ENCODE measurements around the gene SOX14.

Gene SOX14

DNA sequence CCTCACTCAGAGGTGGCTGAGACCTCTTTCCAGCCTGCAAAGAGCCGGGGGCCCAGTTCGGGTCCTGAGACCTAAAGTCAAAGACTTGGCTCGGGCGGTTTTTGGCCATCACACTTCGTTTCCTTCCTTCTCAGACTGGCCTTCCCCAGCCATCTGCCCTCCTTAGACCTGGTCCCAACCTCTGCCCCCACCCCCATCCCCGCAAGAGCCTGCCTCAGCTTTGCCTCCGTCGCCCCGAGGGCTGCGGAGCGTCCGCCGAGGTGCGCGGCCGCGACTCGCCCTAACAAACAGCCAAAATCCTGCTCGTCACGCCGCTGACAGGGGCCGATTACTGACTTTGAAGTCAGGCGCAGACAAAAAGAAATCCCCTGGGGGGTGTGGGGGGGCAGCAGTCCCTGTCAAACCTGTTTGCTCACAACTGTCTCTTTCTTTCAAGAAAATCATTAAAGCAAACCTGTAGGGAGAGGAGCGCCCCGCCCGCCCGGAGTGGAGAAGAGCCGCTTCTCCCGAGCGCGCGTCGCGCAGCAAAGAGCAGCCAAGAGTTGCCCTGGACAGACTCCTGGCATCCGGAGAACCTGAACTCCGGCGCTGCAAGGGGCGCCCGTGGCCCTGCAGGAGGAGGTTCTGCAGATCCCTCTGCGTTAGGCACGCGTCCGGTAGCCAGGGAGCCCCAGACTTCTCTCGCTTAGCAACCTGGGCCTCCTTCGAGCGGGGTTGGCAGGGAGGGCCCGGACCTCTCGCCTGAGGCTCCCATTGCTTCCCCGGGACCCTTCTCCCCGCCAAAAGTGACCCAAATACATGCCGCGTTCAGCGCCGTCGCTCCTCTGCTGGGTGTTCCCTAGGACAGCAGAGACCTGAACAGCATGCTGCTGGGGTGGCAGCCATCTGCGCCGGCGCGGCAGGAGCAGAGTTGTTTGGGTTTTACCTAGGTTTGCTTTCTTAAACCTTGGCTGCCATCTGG lies 4.5 kb downstream of the SOX14 start:
- DNase-seq (ENCODE audit: low read depth): no peak

DNA sequence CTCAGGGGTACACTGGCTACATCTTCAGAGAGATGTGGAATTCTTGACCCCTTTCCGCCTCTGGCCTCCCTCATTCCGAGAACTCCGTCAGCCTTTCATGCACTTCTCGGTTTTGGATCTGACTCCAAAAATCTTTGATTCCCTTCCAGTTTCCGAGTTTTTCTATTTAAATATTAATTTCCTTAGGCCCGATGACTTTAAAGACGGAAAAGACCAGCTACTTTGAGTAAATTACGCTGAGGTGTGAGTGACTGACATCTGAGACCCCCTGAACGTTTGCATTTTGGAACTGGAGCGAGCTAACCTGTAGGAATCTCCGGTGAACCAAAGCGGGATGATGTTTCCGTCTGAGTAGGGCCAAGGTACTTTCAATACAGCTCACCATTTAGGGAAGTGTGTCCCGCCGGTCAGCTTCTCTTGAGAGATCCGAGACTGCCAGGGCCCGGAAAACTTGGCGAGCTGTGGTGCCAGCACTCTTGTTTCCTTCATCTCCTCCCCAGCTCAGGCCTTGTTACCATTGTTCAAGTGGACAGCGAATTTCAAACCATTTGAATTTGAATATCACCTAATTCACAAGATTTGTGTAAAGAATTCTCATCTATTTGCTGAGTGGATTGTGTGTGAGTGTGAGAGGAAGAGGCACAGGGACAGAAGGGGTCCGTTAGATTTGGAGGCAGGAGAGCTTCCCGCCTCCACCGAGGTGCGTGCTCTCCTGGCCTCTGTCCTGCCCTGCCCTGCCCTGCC lies 5.4 kb downstream of the SOX14 start:
- DNase-seq (ENCODE audit: low read depth): no peak

DNA sequence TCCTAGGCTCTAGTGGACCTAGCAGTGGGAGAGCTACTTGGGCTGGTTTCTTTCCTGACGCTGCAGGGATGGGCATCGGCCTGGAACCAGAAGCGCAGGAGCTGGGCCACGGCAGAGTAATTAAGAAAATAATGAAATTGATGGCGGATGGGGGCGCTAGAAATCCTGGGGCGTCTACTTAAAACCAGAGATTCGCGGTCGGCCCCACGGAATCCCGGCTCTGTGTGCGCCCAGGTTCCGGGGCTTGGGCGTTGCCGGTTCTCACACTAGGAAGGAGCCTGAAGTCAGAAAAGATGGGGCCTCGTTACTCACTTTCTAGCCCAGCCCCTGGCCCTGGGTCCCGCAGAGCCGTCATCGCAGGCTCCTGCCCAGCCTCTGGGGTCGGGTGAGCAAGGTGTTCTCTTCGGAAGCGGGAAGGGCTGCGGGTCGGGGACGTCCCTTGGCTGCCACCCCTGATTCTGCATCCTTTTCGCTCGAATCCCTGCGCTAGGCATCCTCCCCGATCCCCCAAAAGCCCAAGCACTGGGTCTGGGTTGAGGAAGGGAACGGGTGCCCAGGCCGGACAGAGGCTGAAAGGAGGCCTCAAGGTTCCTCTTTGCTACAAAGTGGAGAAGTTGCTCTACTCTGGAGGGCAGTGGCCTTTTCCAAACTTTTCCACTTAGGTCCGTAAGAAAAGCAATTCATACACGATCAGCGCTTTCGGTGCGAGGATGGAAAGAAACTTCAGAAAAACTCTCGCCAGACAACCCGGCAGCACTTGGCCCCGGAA lies 6.1 kb downstream of the SOX14 start:
- no peak for DNase-seq (ENCODE audit: low read depth)

DNA sequence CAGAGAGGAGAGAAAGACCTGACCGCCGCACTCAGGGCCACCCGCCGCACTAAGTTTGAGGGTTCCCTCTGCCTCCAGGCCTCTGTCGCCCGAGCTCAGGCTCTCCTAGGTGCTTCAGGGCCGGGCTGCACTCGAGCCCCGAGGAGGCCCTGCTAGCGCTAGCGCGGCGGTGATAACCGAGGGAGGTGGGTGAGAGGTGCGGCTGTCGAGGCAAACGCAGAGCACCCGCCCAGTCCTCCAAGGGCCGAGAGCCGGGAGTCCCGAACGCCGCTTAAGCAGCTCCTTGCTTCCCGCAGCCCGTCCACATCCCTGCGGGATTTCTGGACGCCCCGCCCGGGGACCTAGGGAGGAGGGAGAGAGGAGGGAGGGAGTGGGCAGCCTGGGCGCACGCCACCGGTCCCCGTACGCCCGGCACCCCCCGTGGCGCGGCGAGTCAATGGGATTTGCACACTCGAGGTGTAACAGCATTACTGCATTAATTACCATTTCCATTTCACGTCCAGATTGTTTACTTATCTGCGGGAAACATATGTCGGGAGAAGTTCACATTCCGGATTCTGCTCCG lies 6.8 kb downstream of the SOX14 start:
- no peak for DNase-seq (ENCODE audit: low read depth)

DNA sequence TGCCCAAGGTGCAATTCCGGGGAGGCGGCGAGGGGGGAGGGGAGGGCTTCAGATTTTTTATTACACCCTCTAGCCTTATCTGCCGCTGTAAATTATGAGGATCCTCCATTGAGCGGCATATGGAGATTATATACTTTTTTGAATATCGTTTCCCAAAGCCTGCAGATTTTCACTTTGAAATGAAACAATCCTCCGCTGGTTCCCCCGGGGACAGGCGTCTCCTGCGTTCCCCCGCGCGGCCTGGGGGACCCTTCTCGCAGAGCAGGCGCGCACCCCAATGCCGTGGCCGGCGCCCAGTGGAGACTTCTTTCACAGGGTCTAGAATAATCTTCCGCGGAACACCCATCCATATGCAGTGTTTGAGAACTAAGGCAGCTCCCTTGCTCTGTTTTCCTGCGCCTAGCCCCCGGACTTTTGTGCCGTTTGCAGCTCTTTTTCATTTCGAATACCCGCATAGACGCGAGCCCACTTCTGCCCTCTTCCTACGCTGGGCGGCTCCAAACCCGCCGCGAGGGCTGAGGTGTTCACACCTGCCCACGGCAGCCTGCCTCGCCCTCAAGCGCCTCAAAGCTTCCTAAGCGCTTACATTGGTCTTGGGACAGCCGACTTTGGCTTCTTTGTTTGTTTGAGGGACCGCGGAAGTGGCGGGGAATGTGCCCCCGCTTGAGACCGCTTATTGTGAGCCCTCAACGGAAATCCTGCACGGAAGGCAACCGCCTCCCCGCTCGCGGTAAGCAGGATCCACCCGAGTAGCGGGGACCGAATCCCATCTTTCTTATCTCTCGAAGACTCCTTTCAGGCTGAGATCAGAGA lies 7.5 kb downstream of the SOX14 start:
- no peak for DNase-seq (ENCODE audit: low read depth)

DNA sequence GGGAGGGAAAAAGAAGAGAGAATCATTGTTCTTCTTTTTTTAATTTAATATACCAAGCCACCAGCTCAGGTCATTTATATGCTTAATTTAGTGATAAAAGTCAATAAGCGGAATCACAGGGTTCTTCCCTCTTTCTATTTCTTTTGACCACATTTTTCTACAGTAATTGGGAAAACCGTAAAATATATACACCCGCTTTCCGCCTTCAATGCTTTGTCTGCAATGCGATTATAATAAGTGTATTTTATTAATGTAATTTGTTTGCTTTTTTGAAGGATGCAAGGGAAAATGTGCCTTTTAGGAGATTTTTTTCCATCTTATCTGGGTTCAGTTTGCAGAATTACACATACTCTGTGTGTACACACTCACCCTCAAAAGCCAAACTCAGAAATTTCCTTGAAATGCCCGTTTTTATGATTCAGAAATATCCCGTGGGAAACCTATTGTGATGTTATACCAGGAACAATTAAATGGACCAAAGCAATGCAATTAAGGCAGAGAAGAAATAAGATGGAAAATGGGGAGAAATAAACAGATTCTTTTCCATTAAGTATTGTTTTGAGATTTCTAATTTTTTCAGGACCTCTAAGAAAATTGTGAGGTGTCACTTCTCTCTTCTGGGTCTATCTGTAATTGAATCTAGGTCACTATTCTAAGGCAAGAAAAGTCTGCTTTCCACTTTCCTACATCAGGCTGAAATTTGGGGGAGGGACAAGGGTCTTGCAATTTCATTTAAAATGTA lies 8.3 kb downstream of the SOX14 start:
- DNase-seq (ENCODE audit: low read depth): no peak

DNA sequence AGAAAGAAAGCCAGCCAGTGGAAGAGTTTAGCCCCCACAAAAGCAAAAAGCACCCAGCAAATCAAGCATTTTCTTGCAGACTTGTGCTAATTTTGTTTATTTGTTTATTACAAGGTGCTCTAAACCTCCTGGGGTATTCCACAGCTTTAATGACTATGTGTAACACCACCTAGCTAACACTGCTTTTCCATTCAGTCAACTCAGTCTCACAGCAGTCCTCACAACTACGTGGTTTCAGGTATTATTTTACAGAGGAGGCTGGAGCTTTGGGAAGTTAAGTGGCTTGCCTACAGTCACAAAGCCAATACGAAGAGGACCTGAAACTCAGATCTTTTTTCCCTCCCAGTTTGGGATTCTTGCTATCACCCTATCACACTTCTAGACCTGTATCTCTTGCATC lies 14.8 kb downstream of the SOX14 start:
- DNase-seq (ENCODE audit: low read depth): no peak

DNA sequence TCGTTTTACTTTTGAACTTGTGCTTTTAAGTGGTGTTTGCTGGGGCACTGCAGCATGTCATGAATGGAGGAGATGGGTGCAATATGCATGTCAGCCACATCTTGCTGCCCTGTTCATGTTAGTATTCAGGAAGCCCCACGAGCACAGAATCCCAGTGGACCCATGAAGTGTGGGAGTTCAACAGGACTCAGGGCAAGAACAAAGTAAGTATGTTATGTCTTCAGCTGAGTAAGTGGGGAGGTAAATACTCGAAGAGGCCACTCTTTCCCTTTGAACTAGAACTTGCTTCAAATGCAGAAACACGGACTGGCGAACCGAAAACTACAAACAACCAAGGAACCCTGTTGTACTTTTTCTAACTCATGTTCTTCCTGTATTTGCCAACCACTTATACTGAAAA lies 23.4 kb downstream of the SOX14 start:
- no peak for DNase-seq (ENCODE audit: low read depth)

DNA sequence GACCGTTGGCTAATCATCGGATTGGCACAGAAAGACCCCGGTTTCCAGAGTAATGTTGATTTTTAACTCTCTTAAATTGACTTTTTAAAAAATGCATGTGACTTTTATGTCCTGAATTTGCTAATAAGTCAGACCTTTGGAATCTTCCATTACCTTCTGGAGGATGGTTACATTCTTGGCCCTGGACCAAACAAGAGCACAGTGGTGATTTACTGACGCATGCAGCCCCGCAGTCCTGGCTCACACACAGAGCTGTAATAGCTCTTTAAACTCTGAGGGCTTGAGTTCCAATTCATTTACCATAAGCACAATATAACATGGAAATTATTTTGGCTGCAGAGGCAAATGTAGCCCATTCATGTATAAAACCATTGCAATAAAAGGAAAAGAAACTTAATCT lies 25.1 kb downstream of the SOX14 start:
- DNase-seq (ENCODE audit: low read depth): no peak

DNA sequence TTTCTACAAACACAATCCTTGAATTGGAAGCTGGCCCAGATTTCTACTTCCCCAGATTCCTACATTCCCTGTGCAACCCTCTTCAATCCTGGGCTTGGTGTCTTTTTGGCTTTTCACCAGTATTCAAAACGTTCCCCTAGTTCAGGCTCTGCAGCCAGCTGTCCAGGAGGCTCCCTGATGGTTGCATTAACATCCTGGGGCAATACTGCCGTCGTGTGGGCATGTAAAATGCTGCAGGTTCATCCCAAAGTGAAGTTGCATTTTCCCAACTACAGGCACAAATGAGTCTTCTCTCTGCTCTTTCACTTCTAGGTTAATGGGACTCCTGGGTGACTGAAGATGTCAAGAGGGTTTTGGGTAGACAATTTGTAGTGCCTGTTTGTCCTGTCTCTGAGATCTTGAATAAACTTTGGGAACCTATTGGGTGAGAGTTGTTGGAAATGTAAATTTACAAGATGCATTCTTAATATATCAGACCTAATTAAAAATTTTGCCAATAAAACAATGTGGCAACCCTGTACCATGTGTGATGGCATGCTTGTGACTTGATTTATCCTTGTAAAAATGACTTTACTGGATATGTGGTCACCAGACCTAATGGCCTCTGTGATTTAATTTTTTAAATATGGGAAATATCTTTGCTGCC lies 28.6 kb downstream of the SOX14 start:
- no peak for DNase-seq (ENCODE audit: low read depth)

DNA sequence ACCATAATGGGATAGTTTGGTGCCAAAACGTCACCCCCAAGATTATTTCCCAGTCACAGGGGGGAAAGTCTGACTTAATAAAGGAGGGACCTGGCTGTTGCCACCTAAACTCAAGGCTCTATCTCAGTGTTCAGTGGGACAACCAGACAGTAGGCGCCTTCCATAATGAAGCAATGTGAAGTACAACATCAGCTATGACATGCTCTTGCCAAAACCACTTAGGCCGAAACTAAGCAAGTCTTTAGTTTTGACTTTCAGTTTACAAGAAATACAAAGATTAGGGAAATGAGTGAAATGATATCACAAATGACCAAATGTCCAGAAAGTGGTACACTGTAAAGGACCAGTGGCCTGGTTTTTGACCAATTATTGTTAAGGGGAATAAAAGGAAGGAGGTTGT lies 32.9 kb downstream of the SOX14 start:
- DNase-seq (ENCODE audit: low read depth): no peak

DNA sequence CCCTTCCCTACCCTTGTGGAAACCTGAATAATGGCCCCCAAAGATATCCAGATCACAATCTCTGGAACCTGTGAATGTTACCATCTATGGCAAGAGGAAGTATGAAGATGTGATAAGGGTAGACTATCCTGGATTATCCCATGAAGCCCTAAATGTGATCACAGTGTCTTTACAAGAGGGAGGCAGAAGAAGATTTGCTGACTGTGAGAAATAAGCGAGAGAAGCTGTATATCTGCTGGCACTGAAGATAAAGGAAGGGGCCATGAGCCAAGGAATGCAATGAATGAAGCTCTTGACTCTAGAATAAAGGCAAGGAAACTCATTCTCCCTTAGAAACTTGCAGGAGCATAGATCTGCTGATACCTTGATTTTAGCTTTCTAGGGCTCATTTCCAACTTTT lies 39.1 kb downstream of the SOX14 start:
- DNase-seq (ENCODE audit: low read depth): no peak

DNA sequence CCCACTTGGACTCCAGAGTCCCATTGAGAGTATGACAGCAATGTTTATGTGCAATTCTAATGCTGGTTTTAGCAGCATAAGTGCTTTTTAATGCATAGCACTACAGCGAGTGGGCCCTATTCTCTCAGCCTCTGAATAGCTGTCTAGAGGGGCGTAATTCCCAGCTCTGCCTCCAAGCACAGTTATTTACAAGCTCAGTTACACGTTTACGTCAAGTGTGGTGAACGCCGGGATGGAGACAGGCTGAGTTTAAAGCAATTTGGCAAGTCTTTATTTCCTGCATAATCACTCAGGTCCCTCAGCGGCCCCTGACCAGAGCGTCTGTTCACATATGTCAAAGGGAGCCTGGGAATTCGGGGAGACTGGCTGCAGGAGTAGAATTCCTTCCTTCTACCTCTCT lies 43.9 kb downstream of the SOX14 start:
- no peak for DNase-seq (ENCODE audit: low read depth)

DNA sequence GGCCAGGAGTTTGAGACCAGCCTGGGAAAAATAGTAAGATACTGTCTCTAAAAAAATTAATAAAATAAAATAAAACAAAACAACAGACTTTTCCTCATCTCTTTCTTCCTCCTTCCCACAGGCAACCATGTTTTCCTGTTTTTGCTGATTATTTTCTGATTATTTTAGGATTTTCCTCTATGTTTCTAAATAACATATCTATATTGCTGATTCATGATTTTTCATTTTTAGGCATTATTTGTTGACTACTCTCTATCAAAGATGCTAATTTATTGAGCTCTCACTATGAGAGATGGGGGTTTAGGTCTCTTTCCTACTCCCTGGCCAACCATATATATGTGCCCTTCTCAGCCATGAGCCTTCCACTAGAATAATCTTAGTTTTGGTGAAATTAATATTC lies 45.4 kb downstream of the SOX14 start:
- DNase-seq (ENCODE audit: low read depth): no peak

DNA sequence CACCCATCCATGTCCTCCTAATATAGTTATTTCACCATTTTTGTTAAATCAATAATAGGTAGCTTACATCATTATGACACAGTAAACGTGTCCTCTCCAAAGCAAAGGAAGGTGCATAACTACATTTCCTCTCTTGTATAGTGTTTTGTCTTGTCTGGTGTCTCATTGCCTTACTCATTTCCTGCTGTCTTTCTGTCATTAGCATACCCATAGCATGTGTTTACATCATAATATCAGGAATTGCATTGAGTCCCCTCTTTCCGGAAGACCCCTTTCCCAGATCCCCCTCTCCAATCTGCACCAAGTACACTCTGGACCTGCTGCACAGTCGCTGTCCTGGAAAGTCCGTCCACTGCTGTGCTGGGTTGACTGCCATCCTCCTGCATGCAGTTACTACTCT lies 47.9 kb downstream of the SOX14 start:
- no peak for DNase-seq (ENCODE audit: low read depth)

DNA sequence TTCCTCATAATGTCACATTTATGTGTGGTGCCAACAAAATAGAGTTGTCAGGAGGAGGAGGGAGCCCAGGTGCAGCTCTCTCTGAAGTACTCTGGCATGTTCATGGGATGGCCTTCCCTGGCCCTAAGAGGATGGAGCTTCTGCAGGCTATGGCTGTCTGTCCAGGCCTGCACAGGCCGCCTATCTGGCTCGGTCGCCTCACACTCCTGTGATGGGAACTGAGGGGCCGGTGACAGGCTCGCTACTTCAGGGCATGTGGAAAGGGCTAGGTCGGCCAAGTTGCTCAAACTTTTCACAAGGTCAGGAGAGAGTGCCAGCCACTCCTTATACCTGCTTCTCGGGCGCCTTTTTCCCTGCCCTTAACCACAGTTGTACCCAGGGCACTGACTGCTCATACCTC lies 51.1 kb downstream of the SOX14 start:
- DNase-seq (ENCODE audit: low read depth): no peak
